KMS-11 (cell line): Measurements from ENCODE around the gene STXBP1.

Source experiments
- H2AFZ ChIP-seq: fragments of 200-600 bp; sonication (generic); 2 replicates; pipeline ENCODE4 v1.6.1; 2016; ENCODE audit warnings: antibody characterized with exemption, mixed run types, low read depth
- H3K27ac ChIP-seq: fragments of 200-600 bp; sonication (generic); 2 replicates; pipeline ENCODE4 v1.6.1; 2016; ENCODE audit warnings: mild to moderate bottlenecking, mixed run types
- H3K27me3 ChIP-seq: fragments of 200-600 bp; sonication (generic); 2 replicates; pipeline ENCODE4 v1.6.1; 2017; ENCODE audit warnings: mild to moderate bottlenecking, low read depth, mixed run types, moderate library complexity; ENCODE audit not compliant: insufficient read depth
- H3K36me3 ChIP-seq: fragments of 200-600 bp; sonication (generic); 2 replicates; pipeline ENCODE4 v1.6.1; 2017; ENCODE audit warnings: mild to moderate bottlenecking, mixed run types; ENCODE audit not compliant: insufficient read depth
- H3K4me1 ChIP-seq: fragments of 200-600 bp; sonication (generic); 2 replicates; pipeline ENCODE4 v1.6.1; 2016; ENCODE audit warnings: mild to moderate bottlenecking, low read depth, mixed run types; ENCODE audit not compliant: poor library complexity, severe bottlenecking
- H3K4me2 ChIP-seq: fragments of 200-600 bp; sonication (generic); 2 replicates; pipeline ENCODE4 v1.7.0; 2016; ENCODE audit warnings: mild to moderate bottlenecking, mixed run types
- H3K4me3 ChIP-seq: fragments of 200-600 bp; sonication (generic); IDR thresholded peaks from 2 replicates; pipeline ENCODE4 v1.6.1; 2017; ENCODE audit warnings: low read depth, low read length, mixed read lengths; ENCODE audit not compliant: insufficient read depth
- H3K79me2 ChIP-seq: fragments of 200-600 bp; sonication (generic); 2 replicates; pipeline ENCODE4 v1.6.1; 2016; ENCODE audit warnings: low read depth, mixed run types; ENCODE audit not compliant: insufficient read depth
- H3K9ac ChIP-seq: fragments of 200-600 bp; sonication (generic); 2 replicates; pipeline ENCODE4 v1.6.1; 2016; ENCODE audit warnings: mild to moderate bottlenecking, mixed run types
- H4K20me1 ChIP-seq: fragments of 200-600 bp; sonication (generic); 2 replicates; pipeline ENCODE4 v1.6.1; 2016; ENCODE audit warnings: mild to moderate bottlenecking, mixed run types; ENCODE audit not compliant: insufficient read depth
- TF ChIP-seq, protein P1 (sequence below): fragments of 200-600 bp; sonication (generic); conservative IDR thresholded peaks from 2 replicates; pipeline ENCODE4 v1.6.1; 2017; ENCODE audit warnings: low read depth, mild to moderate bottlenecking, antibody characterized with exemption, low read length, moderate library complexity, mixed read lengths

STXBP1 gene

GRCh38 chr9:127692071-127692470 is 80.0 kb downstream of the STXBP1 start:
- Histone ChIP-seq H3K27me3 (no peaks in the 10 kb centered on the region), H3K9ac (no peak overlapping the region), H2AFZ (no peak overlapping the region), H3K27ac (no peak overlapping the region), H4K20me1 (no peaks in the 10 kb centered on the region), H3K4me1 (no peaks in the 10 kb centered on the region), H3K36me3 (no peaks in the 10 kb centered on the region), H3K4me3 (no peak overlapping the region), H3K79me2 (no peaks in the 10 kb centered on the region), H3K4me2 (no peak overlapping the region)
- TF ChIP-seq, protein P1, sequence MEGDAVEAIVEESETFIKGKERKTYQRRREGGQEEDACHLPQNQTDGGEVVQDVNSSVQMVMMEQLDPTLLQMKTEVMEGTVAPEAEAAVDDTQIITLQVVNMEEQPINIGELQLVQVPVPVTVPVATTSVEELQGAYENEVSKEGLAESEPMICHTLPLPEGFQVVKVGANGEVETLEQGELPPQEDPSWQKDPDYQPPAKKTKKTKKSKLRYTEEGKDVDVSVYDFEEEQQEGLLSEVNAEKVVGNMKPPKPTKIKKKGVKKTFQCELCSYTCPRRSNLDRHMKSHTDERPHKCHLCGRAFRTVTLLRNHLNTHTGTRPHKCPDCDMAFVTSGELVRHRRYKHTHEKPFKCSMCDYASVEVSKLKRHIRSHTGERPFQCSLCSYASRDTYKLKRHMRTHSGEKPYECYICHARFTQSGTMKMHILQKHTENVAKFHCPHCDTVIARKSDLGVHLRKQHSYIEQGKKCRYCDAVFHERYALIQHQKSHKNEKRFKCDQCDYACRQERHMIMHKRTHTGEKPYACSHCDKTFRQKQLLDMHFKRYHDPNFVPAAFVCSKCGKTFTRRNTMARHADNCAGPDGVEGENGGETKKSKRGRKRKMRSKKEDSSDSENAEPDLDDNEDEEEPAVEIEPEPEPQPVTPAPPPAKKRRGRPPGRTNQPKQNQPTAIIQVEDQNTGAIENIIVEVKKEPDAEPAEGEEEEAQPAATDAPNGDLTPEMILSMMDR: no peak

GRCh38 chr9:127693143-127693542 is 81.1 kb downstream of the STXBP1 start:
- Histone ChIP-seq H3K4me1 (no peaks in the 10 kb centered on the region), H3K4me3 (no peak overlapping the region), H3K27ac (no peak overlapping the region), H3K27me3 (no peaks in the 10 kb centered on the region), H3K4me2 (no peak overlapping the region), H2AFZ (no peak overlapping the region), H3K36me3 (no peaks in the 10 kb centered on the region), H4K20me1 (no peaks in the 10 kb centered on the region), H3K9ac (no peak overlapping the region), H3K79me2 (no peaks in the 10 kb centered on the region)
- TF ChIP-seq, protein P1: no peak

DNA sequence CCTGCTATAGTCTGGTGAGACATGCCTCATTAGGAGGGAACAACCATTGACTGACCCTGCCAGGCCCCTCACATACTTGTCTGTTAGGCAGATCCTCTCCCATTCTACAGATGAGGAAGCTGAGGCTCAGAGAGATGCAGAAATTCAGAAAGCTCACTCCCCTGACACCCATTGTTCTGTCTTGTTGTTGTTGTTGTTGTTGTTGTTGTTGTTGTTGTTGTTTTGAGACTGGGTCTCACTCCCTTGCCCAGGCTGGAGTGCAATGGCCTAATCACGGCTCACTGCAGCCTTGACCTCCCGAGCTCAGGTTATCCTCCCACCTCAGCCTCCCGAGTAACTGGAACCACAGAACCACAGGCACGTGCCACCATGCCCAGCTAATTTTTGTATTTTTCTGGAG is 81.6 kb downstream of the STXBP1 start:
- Histone ChIP-seq H2AFZ (no peak overlapping the region), H3K4me1 (no peaks in the 10 kb centered on the region), H3K79me2 (no peaks in the 10 kb centered on the region), H3K27me3 (no peaks in the 10 kb centered on the region), H3K4me2 (no peak overlapping the region), H4K20me1 (no peaks in the 10 kb centered on the region), H3K27ac (no peak overlapping the region), H3K9ac (no peak overlapping the region), H3K4me3 (no peak overlapping the region), H3K36me3 (no peaks in the 10 kb centered on the region)
- TF ChIP-seq, protein P1: no peak

DNA sequence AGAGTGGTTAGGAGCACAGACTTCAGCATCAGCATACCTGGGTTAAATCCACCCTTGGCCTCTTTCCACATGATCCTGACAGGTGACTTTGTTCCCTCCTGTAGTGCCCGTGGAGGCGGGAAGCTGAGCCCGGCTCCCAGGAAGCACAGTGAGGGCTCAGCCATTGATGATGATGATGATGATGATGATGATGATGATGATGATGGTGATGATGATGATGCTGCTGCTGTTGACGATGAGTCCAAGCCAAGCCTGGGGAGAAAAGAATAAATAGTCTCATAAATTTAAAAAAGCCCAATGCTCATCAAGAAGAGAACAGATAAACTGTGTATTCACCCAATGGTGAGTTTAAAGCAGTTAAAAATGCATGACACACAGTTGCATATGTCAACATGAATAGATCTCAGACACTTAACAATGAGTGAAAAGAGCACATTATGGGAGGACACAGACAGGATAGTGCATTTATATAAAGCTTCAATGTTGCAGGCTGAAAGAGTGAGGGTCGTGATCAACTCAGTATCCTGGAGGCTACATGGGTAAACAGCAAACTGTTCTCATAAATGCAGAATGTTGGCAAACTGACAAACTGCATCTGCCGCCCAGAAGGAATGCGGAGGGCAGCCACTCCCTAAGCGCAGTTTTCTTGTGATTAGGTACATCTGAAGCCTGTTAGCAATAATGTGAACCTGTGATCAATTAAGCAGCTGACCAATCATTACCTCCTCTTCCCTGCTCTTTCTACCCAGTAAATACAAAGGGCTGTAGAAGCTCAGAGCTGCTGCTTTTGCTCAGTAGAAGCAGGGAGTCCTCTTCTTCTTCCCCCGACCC is 83.0 kb downstream of the STXBP1 start:
- Histone ChIP-seq H3K79me2 (no peaks in the 10 kb centered on the region), H3K27ac (no peak overlapping the region), H3K27me3 (no peaks in the 10 kb centered on the region), H3K36me3 (no peaks in the 10 kb centered on the region), H4K20me1 (no peaks in the 10 kb centered on the region), H2AFZ (no peak overlapping the region), H3K4me3 (no peak overlapping the region), H3K9ac (no peak overlapping the region), H3K4me1 (no peaks in the 10 kb centered on the region), H3K4me2 (no peak overlapping the region)
- TF ChIP-seq, protein P1: no peak
